ENCODE data around the gene GIMAP4.
A peak's percentile ranks its signal among the peaks of the same experiment; 100 is the strongest.
"Not testable (repeated sequence)": the region's sequence is repeated elsewhere in the genome, so short reads cannot be mapped to it uniquely, and the experiment has no call there.

The GIMAP4 gene

DNA sequence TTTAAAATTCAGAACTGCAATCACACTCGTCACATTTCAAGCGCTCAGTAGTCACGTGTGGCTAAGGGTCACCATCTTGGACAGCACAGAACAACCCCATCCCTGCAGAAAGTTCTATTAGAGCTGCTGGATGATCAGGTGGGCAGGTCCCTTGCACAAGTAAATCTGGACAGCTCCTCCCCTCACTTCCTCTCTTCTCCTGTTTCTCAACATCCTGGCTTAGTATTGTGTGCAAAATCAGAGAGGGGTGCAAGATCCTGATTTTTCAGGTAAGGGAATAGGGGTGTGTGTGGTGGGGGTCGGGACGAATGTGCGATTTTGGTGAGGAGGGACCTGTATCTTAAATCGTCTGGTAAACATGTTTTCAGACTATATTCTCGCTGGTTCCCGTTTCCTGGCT lies at the start of gene GIMAP4:
TSS of gene GIMAP4 (plus strand) at position 222 of the 400 bp plus-strand sequence. CDS start 2,512 bp downstream, outside the sequence.
- no peak for DNase-seq (ENCODE audit: low read depth in 2 of 2)

DNA sequence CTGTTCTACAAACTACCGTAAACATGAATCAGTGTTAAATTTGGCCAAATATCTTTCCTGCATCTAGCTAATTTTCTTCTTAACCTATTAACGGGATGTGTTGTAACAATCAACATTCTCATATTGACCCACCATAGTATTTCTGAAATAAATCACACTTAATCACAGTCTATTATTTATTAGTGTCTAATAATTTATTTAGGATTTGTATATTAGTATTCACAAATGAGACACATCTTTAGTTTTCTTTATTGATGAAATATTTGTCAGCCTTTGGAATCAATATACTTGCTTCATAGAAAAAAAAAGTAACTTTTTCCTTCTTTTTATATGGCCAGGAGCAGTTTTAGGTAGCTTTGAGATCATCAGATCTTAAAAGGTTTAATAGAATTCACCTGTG lies 47.9 kb upstream of the GIMAP4 start:
- no peak for DNase-seq (ENCODE audit: low read depth in 2 of 2)

DNA sequence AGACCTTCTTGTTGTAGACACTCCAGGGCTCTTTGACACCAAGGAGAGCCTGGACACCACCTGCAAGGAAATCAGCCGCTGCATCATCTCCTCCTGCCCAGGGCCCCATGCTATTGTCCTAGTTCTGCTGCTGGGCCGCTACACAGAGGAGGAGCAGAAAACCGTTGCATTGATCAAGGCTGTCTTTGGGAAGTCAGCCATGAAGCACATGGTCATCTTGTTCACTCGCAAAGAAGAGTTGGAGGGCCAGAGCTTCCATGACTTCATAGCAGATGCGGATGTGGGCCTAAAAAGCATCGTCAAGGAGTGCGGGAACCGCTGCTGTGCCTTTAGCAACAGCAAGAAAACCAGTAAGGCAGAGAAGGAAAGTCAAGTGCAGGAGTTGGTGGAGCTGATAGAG lies 47.0 kb upstream of the GIMAP4 start:
- peak in 1 of 2 donors; percentile 20 for DNase-seq (ENCODE audit: low read depth in 2 of 2)

DNA sequence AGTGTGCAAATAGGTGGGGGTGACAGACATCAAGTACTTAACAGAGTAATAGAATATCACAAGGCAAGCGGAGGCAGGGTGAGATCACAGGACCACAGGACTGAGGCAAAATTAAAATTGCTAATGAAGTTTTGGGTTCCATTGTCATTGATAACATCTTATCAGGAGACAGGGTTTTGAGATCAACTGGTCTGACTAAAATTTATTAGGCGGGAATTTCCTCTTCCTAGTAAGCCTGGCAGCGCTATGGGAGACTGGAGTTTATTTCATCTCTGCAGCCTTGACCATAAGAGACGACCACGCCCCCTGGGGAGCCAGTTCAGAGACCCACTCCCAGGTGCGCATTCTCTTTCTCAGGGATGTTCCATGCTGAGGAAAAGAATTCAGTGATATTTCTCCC lies 44.3 kb upstream of the GIMAP4 start:
- DNase-seq (ENCODE audit: low read depth in 2 of 2) = not testable (repeated sequence)

DNA sequence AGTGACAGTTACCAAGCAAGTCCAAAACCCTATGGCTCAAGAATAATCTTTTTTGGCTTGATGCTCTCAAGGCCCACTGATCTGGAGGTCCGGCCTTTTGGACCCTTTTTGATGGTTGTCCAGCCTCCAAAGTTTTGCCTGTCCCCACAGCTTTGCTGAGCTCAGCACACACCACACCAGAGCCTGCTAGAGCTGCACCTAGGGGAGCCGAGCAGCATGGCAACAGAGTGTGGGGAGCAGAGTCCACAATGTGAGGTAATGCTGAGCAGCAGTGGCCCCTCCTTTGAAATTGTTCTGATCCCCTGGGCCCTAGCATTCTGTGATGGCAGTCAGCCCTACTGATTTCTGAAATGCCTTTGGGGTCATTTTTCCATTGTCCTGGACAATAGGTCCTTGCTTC lies 43.2 kb upstream of the GIMAP4 start:
- no peak for DNase-seq (ENCODE audit: low read depth in 2 of 2)

DNA sequence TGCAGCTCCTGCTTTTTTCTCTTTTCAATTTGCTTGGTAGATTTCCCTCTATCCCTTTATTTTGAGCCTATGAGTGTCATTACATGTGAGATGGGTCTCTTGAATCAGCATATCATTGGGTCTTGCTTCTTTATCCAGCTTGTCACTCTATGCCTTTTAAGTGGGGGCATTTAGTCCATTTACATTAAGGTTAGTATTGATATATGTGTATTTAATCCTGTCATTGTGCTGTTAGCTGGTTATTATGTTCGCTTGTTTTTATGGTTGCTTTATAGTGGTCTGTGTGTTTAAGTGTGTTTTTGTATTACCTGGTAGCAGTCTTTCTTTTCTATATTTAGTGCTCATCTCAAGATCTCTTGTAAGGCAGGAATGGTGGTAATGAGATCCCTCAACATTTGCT lies 35.5 kb upstream of the GIMAP4 start:
- no peak for DNase-seq (ENCODE audit: low read depth in 2 of 2)

DNA sequence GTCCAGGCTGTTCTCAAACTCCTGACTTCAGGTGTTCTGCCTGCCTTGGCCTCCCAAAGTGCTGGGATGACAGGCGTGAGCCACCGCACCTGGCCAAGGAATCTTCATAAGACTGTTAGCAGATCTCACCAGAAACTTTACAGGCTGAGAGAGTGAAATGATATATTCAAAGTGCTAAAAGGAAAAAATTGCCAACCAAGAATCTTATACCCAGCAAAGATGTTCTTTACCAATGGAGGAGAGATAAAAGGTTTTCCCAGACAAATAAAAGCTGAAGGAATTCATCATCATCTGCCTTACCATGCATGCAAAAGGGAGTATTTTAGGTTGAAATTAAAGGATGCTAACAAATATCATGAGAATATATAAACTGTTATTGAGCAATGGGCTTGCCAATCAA lies 28.9 kb upstream of the GIMAP4 start:
- no peak for DNase-seq (ENCODE audit: low read depth in 2 of 2)

DNA sequence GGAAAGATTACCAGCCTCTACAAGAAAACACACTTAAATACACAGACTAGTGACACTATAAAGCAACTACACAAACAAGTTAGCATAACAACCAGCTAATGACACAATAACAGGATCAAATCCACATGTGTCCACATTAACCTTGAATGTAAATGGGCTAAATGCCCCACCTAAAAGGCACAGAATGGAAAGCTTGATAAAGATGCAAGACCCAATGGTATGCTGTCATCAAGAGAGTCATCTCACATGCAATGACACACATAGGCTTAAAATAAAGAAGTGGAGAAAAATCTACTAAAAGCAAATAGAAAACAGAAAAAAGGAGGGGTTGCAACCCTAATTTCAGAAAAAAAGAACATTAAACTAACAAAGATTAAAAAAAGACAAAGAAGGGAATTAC lies 14.0 kb upstream of the GIMAP4 start:
- DNase-seq (ENCODE audit: low read depth in 2 of 2) = no peak

DNA sequence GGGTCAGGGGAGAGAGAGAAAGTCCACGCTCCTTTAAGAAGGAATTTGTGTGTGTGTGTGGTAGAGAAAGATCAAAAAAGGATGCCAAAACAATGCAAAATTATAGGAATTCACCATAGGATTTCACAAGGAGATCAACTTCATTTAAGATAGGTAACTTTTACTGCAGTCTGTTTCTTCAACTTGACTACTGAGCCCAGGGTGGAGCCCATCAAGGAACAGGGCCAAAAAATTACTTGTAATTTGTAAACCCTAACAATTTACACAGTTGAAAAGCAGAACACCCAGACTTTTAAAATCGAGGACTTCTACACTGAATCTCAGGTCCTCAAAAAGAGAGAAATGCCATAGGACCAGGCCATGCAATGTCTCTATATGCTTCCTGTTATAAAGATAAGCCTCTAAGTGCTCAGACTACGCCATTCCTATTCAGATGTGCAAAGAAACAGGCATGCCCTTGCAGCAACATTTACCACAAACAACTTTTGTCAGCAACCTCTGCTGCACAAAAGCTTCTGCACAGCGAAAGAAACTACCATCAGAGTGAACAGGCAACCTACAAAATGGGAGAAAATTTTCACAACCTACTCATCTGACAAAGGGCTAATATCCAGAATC lies 10.6 kb upstream of the GIMAP4 start:
- DNase-seq (ENCODE audit: low read depth in 2 of 2) = no peak

DNA sequence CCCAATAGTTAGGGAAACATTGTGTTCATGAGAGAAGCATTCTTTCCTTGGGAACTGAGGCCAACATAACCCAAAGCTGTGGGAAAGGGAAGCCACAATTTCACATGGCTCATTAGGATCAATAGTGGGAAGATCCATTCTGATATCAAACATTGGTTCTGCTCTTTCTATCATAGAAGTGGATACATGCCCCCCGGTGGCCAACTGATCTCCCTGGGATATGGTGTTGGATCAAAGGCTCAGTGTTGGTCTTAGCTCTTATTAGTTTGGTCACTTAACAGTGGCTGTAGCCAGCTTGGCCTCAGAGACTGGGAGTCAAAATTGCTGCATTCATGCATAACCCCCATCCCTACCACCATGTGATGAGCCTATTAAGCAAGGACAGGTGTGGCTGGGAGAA lies 6.7 kb upstream of the GIMAP4 start:
- no peak for DNase-seq (ENCODE audit: low read depth in 2 of 2)

DNA sequence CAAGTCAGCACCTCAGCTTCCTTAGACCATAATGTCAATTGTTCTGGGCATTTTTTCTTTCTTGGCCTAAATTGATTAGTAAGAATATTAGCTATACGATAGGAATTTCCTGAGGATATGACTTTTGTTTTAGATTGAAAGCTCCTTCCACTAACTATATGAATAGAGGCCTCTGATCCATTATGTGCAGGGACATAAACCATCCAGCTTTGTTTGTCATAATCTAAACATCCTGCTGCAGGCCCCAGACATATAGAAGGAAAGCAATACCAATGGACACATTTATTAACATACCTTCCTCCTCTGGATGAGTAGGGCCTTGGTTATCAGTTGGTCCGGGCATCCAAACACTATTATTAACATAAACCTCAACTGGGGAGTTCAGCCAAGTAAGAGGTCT lies 4.3 kb upstream of the GIMAP4 start:
- no peak for DNase-seq (ENCODE audit: low read depth in 2 of 2)

DNA sequence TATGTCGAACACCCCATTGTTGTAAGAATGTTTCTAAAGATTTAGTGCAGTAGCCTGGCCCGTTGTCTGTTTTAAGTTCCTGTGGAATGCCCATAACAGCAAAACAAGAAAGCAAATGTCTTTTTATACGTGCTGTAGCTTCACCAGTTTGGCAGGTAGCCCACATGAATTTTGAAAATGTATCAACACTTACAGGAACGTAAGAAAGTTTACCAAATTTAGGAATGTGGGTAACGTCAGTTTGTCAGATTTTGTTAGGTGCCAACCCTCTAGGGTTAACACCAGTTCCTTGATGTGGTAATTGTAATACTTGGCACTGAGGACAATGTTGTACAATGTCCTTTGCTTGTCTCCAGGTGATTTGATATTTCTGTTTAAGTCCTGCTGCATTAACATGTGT lies 3.2 kb upstream of the GIMAP4 start:
- no peak for DNase-seq (ENCODE audit: low read depth in 2 of 2)

DNA sequence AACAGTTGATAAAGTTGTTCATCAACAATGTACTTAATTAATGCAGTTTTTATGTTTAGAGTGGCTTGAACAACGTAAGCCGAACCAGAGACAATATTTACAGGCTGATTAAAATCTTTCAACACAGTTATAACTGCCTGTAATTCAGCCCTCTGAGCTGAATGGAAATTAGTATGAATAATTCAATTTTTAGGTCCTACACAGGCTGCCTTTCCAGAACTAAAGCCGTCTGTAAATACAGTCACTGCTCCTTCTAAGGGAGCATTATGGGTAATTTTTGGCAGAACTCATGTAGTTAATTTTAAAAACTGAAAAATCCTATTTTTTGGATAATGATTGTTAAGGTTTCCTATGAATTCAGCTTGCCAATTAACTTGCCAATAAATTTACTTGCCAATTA lies 2.6 kb upstream of the GIMAP4 start:
- DNase-seq (ENCODE audit: low read depth in 2 of 2) = no peak

DNA sequence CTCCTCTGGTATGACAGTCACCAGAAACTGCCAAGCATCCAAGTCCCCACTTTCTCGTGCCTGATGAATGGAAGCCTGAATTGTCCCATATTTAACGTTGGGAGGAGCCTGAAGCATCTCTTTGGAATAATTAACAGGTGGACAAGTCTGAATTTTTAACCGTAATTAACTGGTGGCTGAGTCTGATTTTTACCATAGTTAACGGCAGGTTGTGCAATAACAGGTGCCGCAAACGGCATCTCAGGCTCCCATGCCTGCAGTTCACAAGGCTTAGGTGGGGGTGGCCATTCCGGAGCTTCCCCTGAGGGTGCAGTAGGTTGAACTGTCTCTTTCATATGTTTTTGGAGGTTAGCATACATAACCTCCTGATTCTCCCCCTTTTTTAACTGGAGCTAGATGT lies 2.0 kb upstream of the GIMAP4 start:
- DNase-seq (ENCODE audit: low read depth in 2 of 2) = no peak

DNA sequence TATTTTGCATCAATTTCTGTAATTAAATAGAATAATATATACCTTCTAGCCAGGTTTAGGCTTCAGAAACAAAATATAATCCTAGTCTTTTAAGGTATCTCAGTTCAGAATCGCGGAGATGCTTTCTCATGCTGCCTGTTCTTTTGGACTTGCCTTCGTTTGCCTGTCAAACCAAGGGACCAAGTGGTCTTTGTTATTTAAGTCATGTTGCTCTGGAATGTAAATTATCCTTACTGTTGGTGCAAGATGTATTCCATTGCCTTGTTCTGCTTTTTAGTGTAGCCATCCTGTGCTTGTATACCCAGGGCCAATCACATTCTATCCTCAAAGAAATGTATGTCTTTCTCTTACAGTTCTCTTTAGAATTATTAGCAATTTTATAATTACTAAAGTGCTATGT lies 1.1 kb upstream of the GIMAP4 start:
- no peak for DNase-seq (ENCODE audit: low read depth in 2 of 2)

DNA sequence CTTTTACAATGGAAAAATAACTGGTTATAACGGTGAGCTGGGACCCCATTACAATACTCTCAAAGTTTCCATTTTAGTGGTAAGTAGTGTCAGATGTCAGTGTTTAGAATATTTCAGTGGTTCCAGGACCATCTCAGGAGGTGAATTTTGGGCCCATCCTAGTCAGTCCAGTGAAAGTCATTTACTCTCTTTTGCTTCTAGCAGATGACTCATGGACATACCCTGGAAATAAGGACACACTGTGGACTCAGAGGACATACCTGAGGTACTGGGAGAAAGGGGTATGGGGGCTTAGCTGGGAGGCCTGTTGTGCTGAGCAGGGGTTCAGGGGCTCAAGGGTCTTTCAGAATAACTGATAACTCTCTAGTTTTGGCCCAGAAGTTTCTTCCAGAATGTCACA lies 618 bp upstream of the GIMAP4 start:
- no peak for DNase-seq (ENCODE audit: low read depth in 2 of 2)

DNA sequence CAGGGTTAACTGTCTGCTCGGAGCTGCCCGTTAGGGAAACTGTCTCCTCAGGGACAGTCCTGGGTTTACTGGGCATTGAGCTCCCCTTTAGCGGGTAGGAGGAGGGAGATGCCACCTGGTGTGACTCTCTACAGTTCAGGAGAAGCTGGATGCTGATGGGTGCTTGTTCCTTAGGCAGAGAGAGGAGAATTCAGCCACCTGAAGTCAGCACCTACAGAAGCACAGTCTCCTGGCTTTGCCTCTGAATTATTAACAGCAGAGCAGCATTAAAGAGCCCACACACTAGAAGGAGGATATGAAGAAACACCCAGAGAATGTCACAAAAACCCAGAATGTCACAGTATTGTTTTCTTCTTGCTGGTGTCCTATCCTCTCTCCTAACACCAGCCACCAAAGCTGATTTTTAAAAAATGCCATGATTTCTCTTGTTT lies 696 bp downstream of the GIMAP4 start:
- no peak for DNase-seq (ENCODE audit: low read depth in 2 of 2)

DNA sequence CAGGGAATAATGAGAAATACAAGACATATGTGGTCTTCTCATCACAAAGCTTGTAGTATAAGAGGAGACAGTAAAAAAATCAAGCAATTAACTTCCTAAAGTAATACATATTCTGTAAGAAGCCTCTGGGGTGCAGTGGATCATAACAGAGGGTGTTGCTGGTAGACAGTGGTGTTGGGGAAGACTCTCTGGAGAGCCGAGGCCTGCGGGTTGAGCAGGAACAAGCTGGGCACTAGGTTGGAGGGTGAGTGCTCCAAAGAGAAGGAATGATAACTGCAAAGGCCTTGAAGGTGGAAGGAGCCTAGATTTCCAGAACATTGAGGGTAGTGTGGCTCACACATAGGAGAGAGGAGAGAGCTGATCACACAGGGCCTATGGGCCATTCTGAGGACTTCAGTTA lies 1.5 kb downstream of the GIMAP4 start:
- no peak for DNase-seq (ENCODE audit: low read depth in 2 of 2)

DNA sequence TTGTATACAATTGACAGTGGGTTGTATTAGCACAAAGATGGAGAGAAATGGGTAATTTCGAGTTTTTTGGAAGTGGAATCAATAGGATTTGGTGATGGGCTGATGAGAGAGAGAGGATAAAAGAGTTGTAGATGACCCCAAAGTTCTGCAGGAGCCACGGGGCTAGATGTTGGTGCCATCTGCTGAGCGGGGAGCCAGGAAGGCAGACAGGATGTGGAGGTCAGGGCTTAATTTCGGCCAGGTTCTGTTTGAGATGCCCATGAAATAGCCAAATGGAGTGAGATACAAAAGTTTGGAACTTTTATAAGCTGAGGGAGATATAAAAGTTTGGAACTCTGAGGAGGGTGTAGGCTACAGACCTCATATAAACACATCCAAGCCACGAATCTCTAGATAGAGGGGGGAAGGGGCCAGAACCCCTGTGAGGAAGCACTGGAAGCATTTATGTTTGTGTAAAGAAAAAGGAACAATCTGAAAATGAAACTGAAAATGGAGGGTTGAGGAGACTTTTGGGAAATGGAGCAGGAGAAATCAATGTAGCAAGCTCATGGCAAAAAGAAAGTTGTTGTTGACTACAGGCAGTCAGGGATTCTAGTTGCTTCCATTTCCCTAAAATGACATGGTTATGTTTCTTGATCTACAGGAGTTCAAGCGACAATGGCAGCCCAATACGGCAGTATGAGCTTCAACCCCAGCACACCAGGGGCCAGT lies 2.2 kb downstream of the GIMAP4 start:
- DNase-seq (ENCODE audit: low read depth in 2 of 2) = no peak

DNA sequence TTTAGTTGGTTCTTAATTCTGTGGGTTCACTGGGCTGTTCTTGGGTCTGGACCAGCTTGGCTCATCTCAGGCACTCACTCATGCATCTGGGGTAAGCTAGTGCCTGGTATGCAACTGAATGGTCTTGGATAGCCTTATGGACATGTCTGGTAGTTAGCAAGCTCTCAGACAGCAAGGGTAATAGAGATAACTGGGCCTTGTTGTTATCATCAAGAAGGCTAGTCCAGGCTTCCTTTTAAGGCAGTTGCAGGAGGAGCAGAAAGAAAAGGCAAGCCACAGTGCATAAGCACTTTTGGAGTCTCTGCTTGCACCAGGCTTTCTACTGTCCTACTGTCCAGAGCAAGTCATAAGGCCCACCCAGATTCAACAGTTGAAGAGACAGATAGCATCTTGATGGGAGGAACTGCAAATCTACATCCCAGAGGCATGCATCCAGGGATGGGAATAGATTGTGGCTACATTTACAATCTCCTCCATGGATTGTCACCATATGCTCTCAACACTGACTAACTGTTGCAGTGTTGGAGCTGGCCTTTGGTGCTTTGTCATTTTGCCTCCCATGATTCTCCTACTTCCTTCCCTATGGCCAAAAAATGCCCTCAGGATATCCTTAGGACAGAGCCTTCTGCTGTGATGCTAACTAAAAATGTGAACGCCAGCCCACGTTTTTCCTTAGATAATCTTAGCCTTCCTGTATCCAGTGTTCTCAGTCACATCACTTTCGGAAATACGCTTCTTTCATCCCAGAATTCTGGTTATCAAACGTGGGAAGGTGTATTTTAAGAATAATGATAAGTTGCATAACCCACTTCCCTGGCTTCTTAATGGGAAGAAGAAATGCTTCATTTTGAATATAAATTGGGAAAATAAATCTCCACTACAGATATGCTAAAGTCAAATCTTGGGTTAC lies 3.6 kb downstream of the GIMAP4 start:
- DNase-seq (ENCODE audit: low read depth in 2 of 2) = no peak

DNA sequence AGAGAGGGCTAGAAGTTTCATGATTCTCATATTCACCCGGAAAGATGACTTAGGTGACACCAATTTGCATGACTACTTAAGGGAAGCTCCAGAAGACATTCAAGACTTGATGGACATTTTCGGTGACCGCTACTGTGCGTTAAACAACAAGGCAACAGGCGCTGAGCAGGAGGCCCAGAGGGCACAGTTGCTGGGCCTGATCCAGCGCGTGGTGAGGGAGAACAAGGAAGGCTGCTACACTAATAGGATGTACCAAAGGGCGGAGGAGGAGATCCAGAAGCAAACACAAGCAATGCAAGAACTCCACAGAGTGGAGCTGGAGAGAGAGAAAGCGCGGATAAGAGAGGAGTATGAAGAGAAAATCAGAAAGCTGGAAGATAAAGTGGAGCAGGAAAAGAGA lies 5.3 kb downstream of the GIMAP4 start:
- no peak for DNase-seq (ENCODE audit: low read depth in 2 of 2)

DNA sequence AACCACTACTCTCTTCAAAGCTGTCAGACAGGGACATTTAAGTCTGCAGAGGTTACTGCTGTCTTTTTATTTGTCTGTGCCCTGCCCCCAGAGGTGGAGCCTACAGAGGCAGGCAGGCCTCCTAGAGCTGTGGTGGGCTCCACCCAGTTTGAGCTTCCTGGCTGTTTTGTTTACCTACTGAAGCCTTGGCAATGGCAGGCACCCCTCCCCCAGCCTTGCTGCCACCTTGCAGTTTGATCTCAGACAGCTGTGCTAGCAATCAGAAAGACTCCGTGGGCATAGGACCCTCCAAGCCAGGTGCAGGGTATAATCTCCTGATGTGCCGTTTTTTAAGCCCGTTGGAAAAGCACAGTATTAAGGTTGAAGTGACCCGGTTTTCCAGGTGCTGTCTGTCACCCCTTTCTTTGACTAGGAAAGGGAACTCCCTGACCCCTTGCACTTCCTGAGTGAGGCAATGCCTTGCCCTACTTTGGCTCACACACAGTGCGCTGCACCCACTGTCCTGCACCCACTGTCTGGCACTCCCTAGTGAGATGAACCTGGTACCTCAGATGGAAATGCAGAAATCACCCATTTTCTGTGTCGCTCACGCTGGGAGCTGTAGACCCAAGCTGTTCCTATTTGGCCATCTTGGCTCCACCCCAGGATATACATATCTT lies 12.9 kb downstream of the GIMAP4 start:
- not testable (repeated sequence) for DNase-seq (ENCODE audit: low read depth in 2 of 2)
